Smooth muscle cell (in vitro differentiated cells): ENCODE measurements around the gene SAMM50. TPM values are rescaled to one million over a fixed set of nuclear protein-coding genes. Genes with fewer than 3 reads are reported as not detected.
A peak's percentile ranks its signal among the peaks of the same experiment; 100 is the strongest.

Experiments used
- DNase-seq: peaks from one replicate; lab custom pipeline; 2025; ENCODE audit not compliant: unreplicated experiment; lab: John Stamatoyannopoulos, UW
- H2AFZ ChIP-seq: fragments of 200-600 bp; sonication (generic); 2 replicates; pipeline ENCODE4 v1.6.0; 2016; ENCODE audit warnings: antibody characterized with exemption, low read depth, mild to moderate bottlenecking
- H3F3A ChIP-seq: fragments of 200-600 bp; sonication (generic); 2 replicates; pipeline ENCODE4 v1.6.0; 2017; ENCODE audit warnings: antibody characterized with exemption, low read depth
- H3K27ac ChIP-seq: fragments of 200-600 bp; sonication (generic); 2 replicates; pipeline ENCODE4 v1.5.1; 2016; ENCODE audit warnings: low read depth, mild to moderate bottlenecking
- H3K27me3 ChIP-seq: fragments of 200-600 bp; sonication (generic); 2 replicates; pipeline ENCODE4 v1.6.1; 2016; ENCODE audit warnings: low read depth, mild to moderate bottlenecking
- H3K36me3 ChIP-seq: fragments of 200-600 bp; sonication (generic); 2 replicates; pipeline ENCODE4 v1.5.1; 2016; ENCODE audit warnings: low read depth
- H3K4me1 ChIP-seq: fragments of 200-600 bp; sonication (generic); 2 replicates; pipeline ENCODE4 v1.5.1; 2016; ENCODE audit warnings: low read depth
- H3K4me2 ChIP-seq: fragments of 200-600 bp; sonication (generic); 2 replicates; pipeline ENCODE4 v1.6.0; 2016; ENCODE audit warnings: mild to moderate bottlenecking
- H3K4me3 ChIP-seq: fragments of 200-600 bp; sonication (generic); 2 replicates; pipeline ENCODE4 v1.5.1; 2016; ENCODE audit warnings: mild to moderate bottlenecking
- H3K79me2 ChIP-seq: fragments of 200-600 bp; sonication (generic); 2 replicates; pipeline ENCODE4 v1.6.0; 2016; ENCODE audit warnings: low read depth, mild to moderate bottlenecking
- H3K9ac ChIP-seq: fragments of 200-600 bp; sonication (generic); 2 replicates; pipeline ENCODE4 v1.6.0; 2016; ENCODE audit warnings: low read depth
- H3K9me3 ChIP-seq: fragments of 200-600 bp; sonication (generic); replicated peaks from 2 replicates; pipeline ENCODE4 v1.5.1; 2016; ENCODE audit warnings: low read depth
- H4K20me1 ChIP-seq: fragments of 200-600 bp; sonication (generic); 2 replicates; pipeline ENCODE4 v1.6.0; 2016; ENCODE audit warnings: low read depth
- WGBS: methylation state at CpG from one replicate; pipeline ENCODE4 v1.1.7; 2016; ENCODE audit warnings: low lambda C conversion rate; 5-methylcytosine and 5-hydroxymethylcytosine counted together
- polyA plus RNA-seq: library from polyadenylated mRNA; unstranded; fragments of >200 nt; fragmentation: Nextera tagmentation; extraction: Ambion mirVana; gene quantifications from 2 replicates; pipeline ENCODE4 v1.2.1, GENCODE V29; 2016
- total RNA-seq: library from RNA; depleted of rRNA; stranded (reverse); fragments of >200 nt; gene quantifications from 2 replicates; pipeline ENCODE4 v1.2.3, GENCODE V29; 2014
- TF ChIP-seq, protein P1 (sequence below): fragments of 200-600 bp; sonication (generic); IDR thresholded peaks from 2 replicates; pipeline ENCODE4 v1.5.1; 2017; ENCODE audit warnings: borderline replicate concordance, mild to moderate bottlenecking, antibody characterized with exemption; ENCODE audit not compliant: insufficient read depth, poor library complexity, severe bottlenecking

The SAMM50 gene
- total and polyA plus RNA-seq, 2 experiments from 2014 or later: 43.6 to 56.1 TPM

GRCh38 chr22:44024288-44024921 lies 69.2 kb downstream of the SAMM50 start, which contains the start of gene PARVB:
Gene PARVB, plus strand, starts transcription at chr22:44024302. Its CDS starts 38 bp downstream, at chr22:44024340.
- DNase-seq: no peak
- H3K4me2 ChIP-seq: peak within 1 kb of the TSS; percentile 98
- peak within 1 kb of the TSS; percentile 71 for H3K27ac ChIP-seq
- H2AFZ ChIP-seq: peak within 1 kb of the TSS; percentile 97
- peaks cover 12% of the 10 kb centered on the region for H3K79me2 ChIP-seq
- TF ChIP-seq, protein P1, sequence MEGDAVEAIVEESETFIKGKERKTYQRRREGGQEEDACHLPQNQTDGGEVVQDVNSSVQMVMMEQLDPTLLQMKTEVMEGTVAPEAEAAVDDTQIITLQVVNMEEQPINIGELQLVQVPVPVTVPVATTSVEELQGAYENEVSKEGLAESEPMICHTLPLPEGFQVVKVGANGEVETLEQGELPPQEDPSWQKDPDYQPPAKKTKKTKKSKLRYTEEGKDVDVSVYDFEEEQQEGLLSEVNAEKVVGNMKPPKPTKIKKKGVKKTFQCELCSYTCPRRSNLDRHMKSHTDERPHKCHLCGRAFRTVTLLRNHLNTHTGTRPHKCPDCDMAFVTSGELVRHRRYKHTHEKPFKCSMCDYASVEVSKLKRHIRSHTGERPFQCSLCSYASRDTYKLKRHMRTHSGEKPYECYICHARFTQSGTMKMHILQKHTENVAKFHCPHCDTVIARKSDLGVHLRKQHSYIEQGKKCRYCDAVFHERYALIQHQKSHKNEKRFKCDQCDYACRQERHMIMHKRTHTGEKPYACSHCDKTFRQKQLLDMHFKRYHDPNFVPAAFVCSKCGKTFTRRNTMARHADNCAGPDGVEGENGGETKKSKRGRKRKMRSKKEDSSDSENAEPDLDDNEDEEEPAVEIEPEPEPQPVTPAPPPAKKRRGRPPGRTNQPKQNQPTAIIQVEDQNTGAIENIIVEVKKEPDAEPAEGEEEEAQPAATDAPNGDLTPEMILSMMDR: no peak
- peaks cover 8% of the 10 kb centered on the region for H3F3A ChIP-seq
- no peaks in the 10 kb centered on the region for H3K27me3 ChIP-seq
- no peaks in the 10 kb centered on the region for H4K20me1 ChIP-seq
- peak within 1 kb of the TSS; percentile 64 for H3K4me3 ChIP-seq
- no peaks in the 10 kb centered on the region for H3K9me3 ChIP-seq
- peak within 1 kb of the TSS; percentile 87 for H3K9ac ChIP-seq
- 6% methylated on average over 47 of the region's 83 CpGs for WGBS
- H3K36me3 ChIP-seq: no peaks in the 10 kb centered on the region
- H3K4me1 ChIP-seq: peaks cover 5% of the 10 kb centered on the region

DNA sequence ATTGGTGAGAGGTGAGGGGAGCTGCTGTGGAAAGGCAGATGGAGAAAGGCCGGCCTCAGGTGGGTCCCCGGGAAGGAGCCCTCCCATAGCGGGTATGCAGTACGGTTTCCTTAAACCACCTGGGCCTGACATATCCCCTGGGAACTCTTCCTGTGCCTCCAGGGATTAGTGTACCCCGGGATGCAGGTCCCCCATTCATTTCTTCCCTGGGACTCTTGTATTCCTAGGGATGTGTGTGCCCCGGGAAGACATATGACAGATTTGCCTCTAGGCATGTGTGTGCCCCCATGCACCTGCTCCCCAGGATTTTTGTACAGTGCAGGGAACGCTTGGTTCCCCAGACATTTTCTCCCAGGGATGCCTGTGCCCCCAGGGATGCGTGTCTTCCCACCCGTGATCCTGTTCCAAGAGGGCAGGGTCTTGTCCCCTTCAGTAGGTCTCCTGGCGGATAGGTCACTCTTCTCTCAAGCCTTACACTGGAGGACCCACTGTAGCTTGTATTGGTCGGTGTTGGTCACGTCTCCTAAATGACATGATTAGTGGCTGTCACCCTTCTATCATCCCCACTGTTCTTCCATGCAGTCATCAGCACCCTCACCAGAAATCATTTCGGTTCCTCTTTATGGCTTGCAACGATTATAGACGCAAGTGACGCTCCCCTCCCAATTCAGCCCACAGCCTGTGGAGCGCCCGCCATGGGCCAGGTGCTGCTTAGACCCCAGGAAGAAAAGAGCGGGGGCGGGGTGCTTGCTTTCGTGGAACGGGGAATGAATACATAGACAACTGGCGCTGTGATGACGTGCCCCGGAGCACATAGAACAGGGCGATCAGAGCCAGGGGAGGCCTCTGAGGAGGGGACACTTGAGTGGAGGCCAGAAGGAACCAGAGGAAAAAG lies 70.2 kb downstream of the SAMM50 start:
- whole genome bisulfite sequencing: 94% methylated on average over 26 of the region's 26 CpGs
- Histone ChIP-seq H3K9me3 (no peaks in the 10 kb centered on the region), H3K79me2 (peaks cover 18% of the 10 kb centered on the region), H2AFZ (no peak overlapping the region), H3K4me3 (peak overlapping the region; percentile 64), H3K4me1 (peaks cover 5% of the 10 kb centered on the region), H3F3A (peaks cover 8% of the 10 kb centered on the region), H4K20me1 (no peaks in the 10 kb centered on the region), H3K36me3 (no peaks in the 10 kb centered on the region), H3K4me2 (peak overlapping the region; percentile 98), H3K27ac (no peak overlapping the region), H3K9ac (peak overlapping the region; percentile 39), H3K27me3 (no peaks in the 10 kb centered on the region)
- TF ChIP-seq, protein P1: no peak
- no peak for DNase-seq

- H2AFZ ChIP-seq: no peak overlapping the region
- TF ChIP-seq, protein P1: no peak
- H3K4me2 ChIP-seq: peak overlapping the region; percentile 48
- H3K4me1 ChIP-seq: peaks cover 5% of the 10 kb centered on the region
- DNase-seq: no peak
- H3K36me3 ChIP-seq: no peaks in the 10 kb centered on the region
- H3K9ac ChIP-seq: no peak overlapping the region
- H3F3A ChIP-seq: peaks cover 8% of the 10 kb centered on the region
- WGBS: 88% methylated on average over 17 of the region's 17 CpGs
- H3K9me3 ChIP-seq: no peaks in the 10 kb centered on the region
- H4K20me1 ChIP-seq: no peaks in the 10 kb centered on the region
- peaks cover 21% of the 10 kb centered on the region for H3K79me2 ChIP-seq
- H3K27me3 ChIP-seq: no peaks in the 10 kb centered on the region
- H3K4me3 ChIP-seq: no peak overlapping the region
- peak overlapping the region; percentile 52 for H3K27ac ChIP-seq
Observed at GRCh38 chr22:44026066-44026629, 70.9 kb downstream of the SAMM50 start.
